Peyer's patch (tissue), 4 donors: Measurements from ENCODE around the gene RASSF6. TPM values are rescaled to one million over a fixed set of nuclear protein-coding genes. Genes with fewer than 3 reads are reported as not detected.
"Not testable (repeated sequence)": the region's sequence is repeated elsewhere in the genome, so short reads cannot be mapped to it uniquely, and the experiment has no call there.

Source experiments
- DNase-seq, 3 donors: peaks; one replicate each; pipeline ENCODE4 v3.0.0-alpha.2; 2017 to 2019
- H3K27ac ChIP-seq, 4 donors: fragments of 200-600 bp; sonication (generic); one replicate each; pipeline ENCODE4 v1.5.1; 2016 to 2019
- H3K27me3 ChIP-seq, 2 donors: fragments of 200-600 bp; sonication (generic); one replicate each; pipeline ENCODE4 v1.5.1; 2019
- H3K36me3 ChIP-seq, 3 donors: fragments of 200-600 bp; sonication (generic); one replicate each; pipeline ENCODE4 v1.5.1; 2016 to 2019
- H3K4me1 ChIP-seq, 4 donors: fragments of 200-600 bp; sonication (generic); one replicate each; pipeline ENCODE4 v1.5.1; 2016 to 2019
- H3K4me3 ChIP-seq, 4 donors: fragments of 200-600 bp; sonication (generic); 1 replicate in 3 of 4; 2 replicates in 1 of 4; pipeline ENCODE4 v1.5.1; 2016 to 2019; ENCODE audit warnings: mild to moderate bottlenecking in 1 of 4
- H3K9me3 ChIP-seq, 4 donors: fragments of 200-600 bp; sonication (generic); one replicate each; pipeline ENCODE4 v1.5.1; 2016 to 2019; ENCODE audit warnings: mild to moderate bottlenecking in 1 of 4
- CTCF ChIP-seq, 6 experiments: fragments of 450-650 bp in 4 of 6; fragments of 200-600 bp in 2 of 6; sonication (generic) in 1 of 6; IDR thresholded peaks; one replicate each; pipeline ENCODE4 v1.5.1; 2017 to 2019; ENCODE audit warnings: antibody characterized with exemption in 6 of 6, mild to moderate bottlenecking in 3 of 6, moderate library complexity in 1 of 6
- POLR2A ChIP-seq, 2 donors: fragments of 450-650 bp; IDR thresholded peaks; one replicate each; pipeline ENCODE4 v1.5.1; 2017; ENCODE audit warnings: antibody characterized with exemption in 2 of 2, mild to moderate bottlenecking in 2 of 2, moderate library complexity in 2 of 2
- total RNA-seq, 4 donors: library from RNA; depleted of rRNA; stranded (reverse); fragments of >200 nt; gene quantifications; one replicate each; pipeline ENCODE4 v1.1.0, GENCODE V29; 2016

The RASSF6 gene
- total RNA-seq, 4 donors from 2014 or later, result 37.3 to 48.7 (median 41.6) TPM

DNA sequence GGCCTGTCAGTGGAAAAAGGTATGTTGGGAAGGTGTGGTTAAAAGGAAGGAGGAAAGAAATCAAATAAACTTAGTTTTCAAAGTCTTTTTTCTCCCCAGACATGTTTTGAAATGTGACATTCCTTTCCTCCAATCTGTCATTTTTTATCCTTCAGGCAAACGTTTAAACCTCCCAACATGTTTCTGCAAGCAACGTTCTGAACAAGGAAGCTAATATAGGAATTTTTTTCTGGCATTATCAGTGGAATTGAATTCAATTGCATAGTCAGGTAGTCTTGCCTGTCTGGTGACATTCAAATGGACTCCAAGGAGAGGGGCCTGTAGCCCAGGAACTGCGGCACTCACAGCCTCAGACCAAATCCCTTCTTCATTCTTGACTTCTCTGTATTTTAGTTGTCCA is 30.0 kb upstream of the RASSF6 start:
- no peak for TF ChIP-seq CTCF (IDR thresholded peaks at IDR 0.05)
- TF ChIP-seq POLR2A (IDR thresholded peaks at IDR 0.05), result no peak
- Histone ChIP-seq H3K9me3 (no peaks in the 10 kb centered on the region), H3K4me1 (no peaks in the 10 kb centered on the region), H3K36me3 (no peaks in the 10 kb centered on the region), H3K4me3 (no peak overlapping the region), H3K27ac (no peak overlapping the region), H3K27me3 (no peaks in the 10 kb centered on the region)
- no peak for DNase-seq

DNA sequence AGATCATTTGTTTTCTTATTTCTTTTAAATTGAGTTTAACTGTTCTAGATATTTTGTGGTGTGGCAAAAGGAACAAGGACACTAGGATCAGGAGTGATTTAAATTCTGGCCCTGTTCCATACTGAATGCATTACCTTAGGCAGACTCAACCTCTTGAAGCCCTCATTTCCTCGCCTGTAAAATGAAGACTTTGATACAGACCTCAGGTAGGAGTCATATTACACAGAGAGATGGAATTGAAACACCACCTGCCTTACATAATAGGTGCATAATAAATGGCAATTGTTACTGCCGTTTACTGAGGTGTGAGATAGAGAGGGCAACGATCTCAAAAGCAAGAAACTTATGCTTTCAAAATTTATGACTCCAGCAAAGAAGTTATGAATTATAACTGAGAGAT is 28.2 kb upstream of the RASSF6 start:
- no peaks in the 10 kb centered on the region for H3K27me3 ChIP-seq
- DNase-seq, result no peak
- TF ChIP-seq POLR2A (IDR thresholded peaks at IDR 0.05) (no peak), CTCF (IDR thresholded peaks at IDR 0.05) (no peak)
- H3K4me3 ChIP-seq, result no peak overlapping the region
- no peaks in the 10 kb centered on the region for H3K36me3 ChIP-seq
- H3K9me3 ChIP-seq, result no peaks in the 10 kb centered on the region
- no peaks in the 10 kb centered on the region for H3K4me1 ChIP-seq
- H3K27ac ChIP-seq, result no peak overlapping the region

- Histone ChIP-seq H3K9me3 (no peaks in the 10 kb centered on the region), H3K4me1 (no peaks in the 10 kb centered on the region), H3K27me3 (no peaks in the 10 kb centered on the region), H3K4me3 (no peak overlapping the region), H3K36me3 (no peaks in the 10 kb centered on the region), H3K27ac (no peak overlapping the region)
- no peak for DNase-seq
- TF ChIP-seq CTCF (IDR thresholded peaks at IDR 0.05) (no peak), POLR2A (IDR thresholded peaks at IDR 0.05) (no peak)
These were observed 25.9 kb upstream of the RASSF6 start for GRCh38 chr4:73646117-73646516.

- Histone ChIP-seq H3K27me3 (no peaks in the 10 kb centered on the region), H3K4me1 (no peaks in the 10 kb centered on the region), H3K27ac (no peak overlapping the region), H3K36me3 (no peaks in the 10 kb centered on the region), H3K9me3 (no peaks in the 10 kb centered on the region), H3K4me3 (no peak overlapping the region)
- no peak for DNase-seq
- TF ChIP-seq POLR2A (IDR thresholded peaks at IDR 0.05), result no peak
- TF ChIP-seq CTCF (IDR thresholded peaks at IDR 0.05), result no peak
These were observed 11.5 kb upstream of the RASSF6 start for GRCh38 chr4:73631565-73632226.

DNA sequence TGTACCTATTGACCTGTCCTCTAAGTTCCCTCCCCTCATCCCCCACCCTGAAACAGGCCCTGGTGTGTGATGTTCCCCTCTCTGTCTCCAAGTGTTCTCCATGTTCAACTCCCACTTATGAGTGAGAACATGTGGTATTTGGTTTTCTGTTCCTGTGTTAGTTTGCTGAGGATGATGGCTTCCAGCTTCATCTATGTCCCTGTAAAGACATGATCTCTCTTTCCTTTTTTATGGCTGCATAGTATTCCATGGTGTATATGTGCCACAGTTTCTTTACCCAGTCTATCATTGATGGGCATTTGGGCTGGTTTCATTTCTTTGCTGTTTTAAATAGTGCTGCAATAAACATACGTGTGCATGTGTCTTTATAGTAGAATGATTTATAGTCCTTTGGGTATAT is 8.6 kb upstream of the RASSF6 start:
- not testable (repeated sequence) for H3K27ac ChIP-seq, H3K9me3 ChIP-seq, H3K36me3 ChIP-seq

DNA sequence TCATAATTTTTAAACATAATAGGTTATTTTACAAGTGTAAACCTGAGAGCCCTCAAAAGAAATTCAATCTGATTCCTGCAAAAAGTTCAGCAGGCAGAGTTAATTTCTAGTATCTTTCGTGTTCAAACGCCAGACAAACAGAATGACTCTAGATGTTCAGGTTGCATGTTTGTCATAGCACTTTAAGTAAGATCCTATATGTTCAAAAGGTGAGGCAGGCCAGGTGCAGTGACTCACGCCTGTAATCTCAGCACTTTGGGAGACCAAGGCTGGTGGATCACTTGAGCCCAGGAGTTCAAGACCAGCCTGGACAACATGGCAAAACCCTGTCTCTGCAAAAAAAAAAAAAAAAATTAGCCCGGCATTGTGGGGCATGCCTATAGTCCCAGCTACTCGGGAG is 1.1 kb upstream of the RASSF6 start:
- H3K4me3 ChIP-seq, result no peak overlapping the region
- peak in 1 of 3 donors; percentile 67 for DNase-seq
- no peaks in the 10 kb centered on the region for H3K36me3 ChIP-seq
- no peaks in the 10 kb centered on the region for H3K9me3 ChIP-seq
- H3K4me1 ChIP-seq, result no peaks in the 10 kb centered on the region
- H3K27me3 ChIP-seq, result no peaks in the 10 kb centered on the region
- H3K27ac ChIP-seq, result peak overlapping the region in 2 of 4 donors; percentile 78 to 91
- TF ChIP-seq POLR2A (IDR thresholded peaks at IDR 0.05) (no peak), CTCF (IDR thresholded peaks at IDR 0.05) (no peak)

More for the DNA sequence above, 8.6 kb upstream of the RASSF6 start:
- DNase-seq, H3K27me3 ChIP-seq, H3K4me3 ChIP-seq, H3K4me1 ChIP-seq: not testable (repeated sequence)
